Neural progenitor cell (in vitro differentiated cells): ENCODE results near the gene YTHDF1. TPM values are rescaled to one million over a fixed set of nuclear protein-coding genes. Genes with fewer than 3 reads are reported as not detected.

ENCODE experiments used
- DNase-seq: peaks from one replicate; pipeline ENCODE4 v3.0.0-alpha.2; 2016; ENCODE audit warnings: low spot score
- H2AFZ ChIP-seq: fragments of 200-600 bp; sonication (generic); replicated peaks from 2 replicates; pipeline ENCODE4 v1.6.1; 2016; ENCODE audit warnings: antibody characterized with exemption
- H3F3A ChIP-seq: fragments of 200-600 bp; sonication (generic); 2 replicates; pipeline ENCODE4 v1.6.1; 2016; ENCODE audit warnings: antibody characterized with exemption, low read depth
- H3K27ac ChIP-seq: fragments of 200-600 bp; sonication (generic); 2 replicates; pipeline ENCODE4 v1.5.1; 2016; ENCODE audit warnings: mild to moderate bottlenecking
- H3K27me3 ChIP-seq: fragments of 200-600 bp; sonication (generic); 2 replicates; pipeline ENCODE4 v1.6.1; 2016; ENCODE audit warnings: mild to moderate bottlenecking, moderate library complexity
- H3K36me3 ChIP-seq: fragments of 200-600 bp; sonication (generic); 2 replicates; pipeline ENCODE4 v1.5.1; 2016
- H3K4me1 ChIP-seq: fragments of 200-600 bp; sonication (generic); 2 replicates; pipeline ENCODE4 v1.6.1; 2016; ENCODE audit warnings: mixed run types
- H3K4me2 ChIP-seq: fragments of 200-600 bp; sonication (generic); 2 replicates; pipeline ENCODE4 v1.6.1; 2016
- H3K4me3 ChIP-seq: fragments of 200-600 bp; sonication (generic); 2 replicates; pipeline ENCODE4 v1.5.1; 2016
- H3K79me2 ChIP-seq: fragments of 200-600 bp; sonication (generic); 2 replicates; pipeline ENCODE4 v1.6.1; 2016; ENCODE audit warnings: low read depth
- H3K9ac ChIP-seq: fragments of 200-600 bp; sonication (generic); 2 replicates; pipeline ENCODE4 v1.6.1; 2016
- H3K9me3 ChIP-seq: fragments of 200-600 bp; sonication (generic); 2 replicates; pipeline ENCODE4 v1.5.1; 2016; ENCODE audit warnings: low read depth
- H4K20me1 ChIP-seq: fragments of 200-600 bp; sonication (generic); 2 replicates; pipeline ENCODE4 v1.6.1; 2016; ENCODE audit warnings: low read depth
- H3K27ac Mint-ChIP-seq: 3 replicates; pipeline ENCODE4 v1.8.0; 2021; ENCODE audit warnings: mixed read lengths
- H3K27me3 Mint-ChIP-seq: 2 replicates; pipeline ENCODE4 v1.8.0; 2022; ENCODE audit warnings: low read depth, mild to moderate bottlenecking, inconsistent platforms, moderate library complexity, mixed read lengths; ENCODE audit not compliant: insufficient read depth
- H3K36me3 Mint-ChIP-seq: 3 replicates; pipeline ENCODE4 v1.8.0; 2021; ENCODE audit warnings: mixed read lengths
- H3K4me1 Mint-ChIP-seq: 3 replicates; pipeline ENCODE4 v1.8.0; 2021; ENCODE audit warnings: mixed read lengths
- H3K4me3 Mint-ChIP-seq: 3 replicates; pipeline ENCODE4 v1.8.0; 2021; ENCODE audit warnings: mild to moderate bottlenecking, moderate library complexity, mixed read lengths
- H3K9me3 Mint-ChIP-seq: 3 replicates; pipeline ENCODE4 v1.8.0; 2020; ENCODE audit warnings: mixed read lengths
- CTCF ChIP-seq: fragments of 200-600 bp; sonication (generic); IDR thresholded peaks from 2 replicates; pipeline ENCODE4 v1.5.1; 2017; ENCODE audit warnings: antibody characterized with exemption, mild to moderate bottlenecking
- EZH2 ChIP-seq: fragments of 200-600 bp; sonication (generic); IDR thresholded peaks from 2 replicates; pipeline ENCODE4 v1.6.1; 2017; ENCODE audit warnings: antibody characterized with exemption, mild to moderate bottlenecking, moderate library complexity
- EZH2phosphoT487 ChIP-seq: fragments of 200-600 bp; sonication (generic); IDR thresholded peaks from 2 replicates; pipeline ENCODE4 v1.6.1; 2017; ENCODE audit warnings: antibody characterized with exemption
- total RNA-seq: library from RNA; depleted of rRNA; stranded (reverse); fragments of >200 nt; gene quantifications from 2 replicates; pipeline ENCODE4 v1.2.3, GENCODE V29; 2015; ENCODE audit warnings: low replicate concordance

Gene YTHDF1
- total RNA-seq, 1 donor from 2014 or later = 28.1 TPM

DNA sequence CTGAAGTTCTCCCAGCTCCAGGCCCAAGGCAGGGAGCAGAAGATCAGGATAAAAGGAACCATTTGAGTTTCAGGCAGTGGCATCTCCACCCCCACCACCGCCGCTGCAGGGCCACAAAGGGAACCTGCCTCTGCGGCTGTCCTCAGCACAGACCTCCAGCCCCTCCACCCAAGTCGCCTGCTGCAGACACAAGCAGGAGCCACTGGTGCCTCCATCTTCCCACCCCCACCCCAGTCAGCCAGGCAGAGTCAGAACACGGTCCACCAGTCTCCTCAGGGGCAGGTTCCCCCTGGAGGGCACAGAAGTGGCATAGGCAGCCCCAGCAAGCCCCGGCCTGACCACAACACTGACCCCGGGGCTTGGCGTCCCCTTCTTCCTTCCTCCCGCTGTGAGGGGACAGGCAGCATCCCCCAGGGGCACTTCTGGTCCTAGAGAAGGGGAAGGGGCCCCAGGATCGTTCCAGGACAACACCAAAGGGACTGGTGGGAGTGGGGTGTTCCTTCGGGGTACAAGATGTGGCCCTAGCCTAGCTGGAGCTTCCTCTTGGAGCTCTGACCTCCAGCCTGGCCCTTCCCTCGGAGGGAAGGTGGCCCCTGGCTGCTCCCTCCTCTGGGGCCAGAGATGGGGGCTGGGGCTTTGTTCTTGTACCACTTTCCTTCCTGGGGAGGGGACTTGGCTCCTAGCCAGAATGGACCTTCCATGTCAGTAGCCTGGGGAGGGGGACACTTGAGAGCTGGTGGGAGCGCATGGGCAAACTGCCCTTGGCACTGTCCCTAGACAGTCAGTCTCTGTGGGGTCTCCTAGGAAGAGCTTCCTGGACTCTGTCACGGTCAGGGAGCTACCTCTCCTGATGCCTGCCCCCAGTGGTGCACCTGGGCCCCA, 36.0 kb downstream of the YTHDF1 start:
- no peak overlapping the region for H2AFZ ChIP-seq
- Mint-ChIP-seq H3K4me3 (peak overlapping the region; percentile 83), H3K4me1 (peaks cover 42% of the 10 kb centered on the region), H3K36me3 (no peaks in the 10 kb centered on the region), H3K27me3 (peaks cover 15% of the 10 kb centered on the region), H3K27ac (peak overlapping the region; percentile 25), H3K9me3 (no peaks in the 10 kb centered on the region)
- no peaks in the 10 kb centered on the region for H3K79me2 ChIP-seq
- peaks cover 59% of the 10 kb centered on the region for H4K20me1 ChIP-seq
- no peak overlapping the region for H3K27ac ChIP-seq
- H3K9ac ChIP-seq = no peak overlapping the region
- no peaks in the 10 kb centered on the region for H3K36me3 ChIP-seq
- TF ChIP-seq EZH2 (no peak), CTCF (no peak), EZH2phosphoT487 (no peak)
- H3K4me2 ChIP-seq = peak overlapping the region; percentile 99
- H3F3A ChIP-seq = peaks cover 48% of the 10 kb centered on the region
- no peak overlapping the region for H3K4me3 ChIP-seq
- H3K27me3 ChIP-seq = peaks cover 48% of the 10 kb centered on the region
- no peaks in the 10 kb centered on the region for H3K9me3 ChIP-seq
- DNase-seq = no peak
- H3K4me1 ChIP-seq = peaks cover 36% of the 10 kb centered on the region

- no peaks in the 10 kb centered on the region for H3K9me3 ChIP-seq
- H3K79me2 ChIP-seq = no peaks in the 10 kb centered on the region
- TF ChIP-seq CTCF (peak; percentile 60), EZH2phosphoT487 (no peak)
- H3K36me3 ChIP-seq = no peaks in the 10 kb centered on the region
- H2AFZ ChIP-seq = no peak overlapping the region
- H3K27ac ChIP-seq = no peak overlapping the region
- peak overlapping the region; percentile 99 for H3K4me2 ChIP-seq
- DNase-seq = peak; percentile 71
- H3K4me1 ChIP-seq = peaks cover 44% of the 10 kb centered on the region
- H3F3A ChIP-seq = peaks cover 51% of the 10 kb centered on the region
- H3K27me3 ChIP-seq = peaks cover 57% of the 10 kb centered on the region
- peaks cover 66% of the 10 kb centered on the region for H4K20me1 ChIP-seq
- H3K4me3 ChIP-seq = peak overlapping the region; percentile 49
- Mint-ChIP-seq H3K9me3 (no peaks in the 10 kb centered on the region), H3K36me3 (no peaks in the 10 kb centered on the region), H3K27ac (peak overlapping the region; percentile 25), H3K4me1 (peaks cover 46% of the 10 kb centered on the region), H3K27me3 (peaks cover 13% of the 10 kb centered on the region), H3K4me3 (peak overlapping the region; percentile 83)
- no peak overlapping the region for H3K9ac ChIP-seq
Measured at GRCh38 chr20:63178889-63179686, 36.8 kb downstream of the YTHDF1 start.

- H3K4me1 ChIP-seq = peaks cover 50% of the 10 kb centered on the region
- H3F3A ChIP-seq = peaks cover 58% of the 10 kb centered on the region
- H3K27ac ChIP-seq = no peak overlapping the region
- no peak for TF ChIP-seq CTCF
- no peak for TF ChIP-seq EZH2phosphoT487
- no peak for TF ChIP-seq EZH2
- peaks cover 64% of the 10 kb centered on the region for H4K20me1 ChIP-seq
- Mint-ChIP-seq H3K27me3 (peaks cover 13% of the 10 kb centered on the region), H3K4me1 (peaks cover 45% of the 10 kb centered on the region), H3K27ac (no peak overlapping the region), H3K9me3 (no peaks in the 10 kb centered on the region), H3K4me3 (peak overlapping the region; percentile 80), H3K36me3 (no peaks in the 10 kb centered on the region)
- no peaks in the 10 kb centered on the region for H3K79me2 ChIP-seq
- H3K4me2 ChIP-seq = peak overlapping the region; percentile 99
- peaks cover 63% of the 10 kb centered on the region for H3K27me3 ChIP-seq
- H3K9me3 ChIP-seq = no peaks in the 10 kb centered on the region
- H3K9ac ChIP-seq = no peak overlapping the region
- H3K36me3 ChIP-seq = no peaks in the 10 kb centered on the region
- peak; percentile 93 for DNase-seq
- peak overlapping the region; percentile 7 for H2AFZ ChIP-seq
- H3K4me3 ChIP-seq = peak overlapping the region; percentile 49
Measured at GRCh38 chr20:63178446-63178820, 37.5 kb downstream of the YTHDF1 start.
